Endodermal cell (in vitro differentiated cells): ENCODE results near the gene RAP2A. TPM values are rescaled to one million over a fixed set of nuclear protein-coding genes. Genes with fewer than 3 reads are reported as not detected.

Experiments
- DNase-seq: peaks from one replicate; pipeline ENCODE4 v3.0.0-alpha.2; 2017
- H3K27ac ChIP-seq: 2 replicates; pipeline ENCODE4 v1.5.1; 2013; ENCODE audit warnings: mild to moderate bottlenecking, low read depth, low read length, moderate library complexity
- H3K27me3 ChIP-seq: 2 replicates; pipeline ENCODE4 v1.6.1; 2013; ENCODE audit warnings: mild to moderate bottlenecking, low read length, moderate library complexity; ENCODE audit not compliant: insufficient read depth, control insufficient read depth, poor library complexity, severe bottlenecking
- H3K36me3 ChIP-seq: 2 replicates; pipeline ENCODE4 v1.7.0; 2013; ENCODE audit warnings: mild to moderate bottlenecking, low read length, moderate library complexity; ENCODE audit not compliant: control insufficient read depth, insufficient read depth
- H3K4me1 ChIP-seq: one replicate; pipeline ENCODE4 v1.7.0; 2013; ENCODE audit warnings: low read length; ENCODE audit not compliant: control insufficient read depth, insufficient read depth
- H3K4me3 ChIP-seq: 2 replicates; pipeline ENCODE4 v1.5.1; 2013; ENCODE audit warnings: mild to moderate bottlenecking, low read length, moderate library complexity
- H3K9ac ChIP-seq: 2 replicates; pipeline ENCODE4 v1.6.1; 2013; ENCODE audit warnings: mild to moderate bottlenecking, low read length, moderate library complexity; ENCODE audit not compliant: poor library complexity, severe bottlenecking; ENCODE audit errors: extremely low read depth
- H3K9me3 ChIP-seq: 2 replicates; pipeline ENCODE4 v1.6.1; 2013; ENCODE audit warnings: mild to moderate bottlenecking, low read length, moderate library complexity; ENCODE audit not compliant: control insufficient read depth
- H3K27ac Mint-ChIP-seq: 2 replicates; pipeline ENCODE4 v1.8.0; 2020; ENCODE audit warnings: mixed read lengths
- H3K27me3 Mint-ChIP-seq: 2 replicates; pipeline ENCODE4 v1.8.0; 2021; ENCODE audit warnings: mild to moderate bottlenecking, mixed read lengths; ENCODE audit not compliant: insufficient read depth
- H3K36me3 Mint-ChIP-seq: 2 replicates; pipeline ENCODE4 v1.8.0; 2020; ENCODE audit warnings: low read depth, mixed read lengths
- H3K4me1 Mint-ChIP-seq: 2 replicates; pipeline ENCODE4 v1.8.0; 2020; ENCODE audit warnings: mixed read lengths
- H3K4me3 Mint-ChIP-seq: 2 replicates; pipeline ENCODE4 v1.8.0; 2020; ENCODE audit warnings: mild to moderate bottlenecking, moderate library complexity, mixed read lengths
- H3K9me3 Mint-ChIP-seq: 2 replicates; pipeline ENCODE4 v1.8.0; 2020; ENCODE audit warnings: mild to moderate bottlenecking, mixed read lengths
- CTCF ChIP-seq: fragments of 200-600 bp; sonication (generic); conservative IDR thresholded peaks from 2 replicates; pipeline ENCODE4 v1.5.0; 2021; ENCODE audit warnings: antibody characterized with exemption, mild to moderate bottlenecking
- WGBS, 2 experiments: methylation state at CpG; one replicate each; pipeline versions ENCODE4 v1.1.5 to v1.1.7; 2013; ENCODE audit warnings: missing lambda C conversion rate in 2 of 2, mixed read lengths in 1 of 2; ENCODE audit not compliant: insufficient coverage in 1 of 2, insufficient read length in 1 of 2; 5-methylcytosine and 5-hydroxymethylcytosine counted together
- total RNA-seq, 2 donors: library from RNA; stranded (reverse); fragmentation: NEBNext Ultra II Directional in 1 of 2; extraction: Animal tissue kit (Norgen Biotek cat#: 25700) in 1 of 2; gene quantifications; 2 replicates in 1 of 2; 3 replicates in 1 of 2; pipeline ENCODE4 v1.2.1, GENCODE V29; 2021

The RAP2A gene
- total RNA-seq, 2 donors from 2014 or later: 76.7 to 83.9 TPM

- no peak for TF ChIP-seq CTCF
- H3K4me1 Mint-ChIP-seq: peaks cover 10% of the 10 kb centered on the region
- no peak for DNase-seq
- no peaks in the 10 kb centered on the region for H3K27me3 Mint-ChIP-seq
- Histone ChIP-seq H3K27ac (no peak overlapping the region), H3K36me3 (no peaks in the 10 kb centered on the region), H3K4me3 (no peak overlapping the region), H3K4me1 (no peaks in the 10 kb centered on the region), H3K9ac (no peak overlapping the region), H3K9me3 (peaks cover 6% of the 10 kb centered on the region), H3K27me3 (no peaks in the 10 kb centered on the region)
- no peaks in the 10 kb centered on the region for H3K9me3 Mint-ChIP-seq
- H3K4me3 Mint-ChIP-seq: no peak overlapping the region
- no peak overlapping the region for H3K27ac Mint-ChIP-seq
- no peaks in the 10 kb centered on the region for H3K36me3 Mint-ChIP-seq
- WGBS, 2 experiments: 91 to 97% methylated on average over 3 to 4 of the region's 4 CpGs
Measured at GRCh38 chr13:97430296-97430695, 3.7 kb upstream of the RAP2A start.

GRCh38 chr13:97431171-97431764 is 2.7 kb upstream of the RAP2A start:
- Histone ChIP-seq H3K27me3 (no peaks in the 10 kb centered on the region), H3K27ac (no peak overlapping the region), H3K36me3 (peaks cover 5% of the 10 kb centered on the region), H3K9me3 (no peaks in the 10 kb centered on the region), H3K4me3 (no peak overlapping the region), H3K9ac (no peak overlapping the region), H3K4me1 (no peaks in the 10 kb centered on the region)
- Mint-ChIP-seq H3K27ac (no peak overlapping the region), H3K4me1 (peaks cover 13% of the 10 kb centered on the region), H3K4me3 (no peak overlapping the region), H3K36me3 (peaks cover 3% of the 10 kb centered on the region), H3K27me3 (no peaks in the 10 kb centered on the region), H3K9me3 (no peaks in the 10 kb centered on the region)
- DNase-seq: no peak
- 75 to 91% methylated on average over 4 of the region's 4 CpGs for WGBS, 2 experiments
- TF ChIP-seq CTCF: no peak

DNA sequence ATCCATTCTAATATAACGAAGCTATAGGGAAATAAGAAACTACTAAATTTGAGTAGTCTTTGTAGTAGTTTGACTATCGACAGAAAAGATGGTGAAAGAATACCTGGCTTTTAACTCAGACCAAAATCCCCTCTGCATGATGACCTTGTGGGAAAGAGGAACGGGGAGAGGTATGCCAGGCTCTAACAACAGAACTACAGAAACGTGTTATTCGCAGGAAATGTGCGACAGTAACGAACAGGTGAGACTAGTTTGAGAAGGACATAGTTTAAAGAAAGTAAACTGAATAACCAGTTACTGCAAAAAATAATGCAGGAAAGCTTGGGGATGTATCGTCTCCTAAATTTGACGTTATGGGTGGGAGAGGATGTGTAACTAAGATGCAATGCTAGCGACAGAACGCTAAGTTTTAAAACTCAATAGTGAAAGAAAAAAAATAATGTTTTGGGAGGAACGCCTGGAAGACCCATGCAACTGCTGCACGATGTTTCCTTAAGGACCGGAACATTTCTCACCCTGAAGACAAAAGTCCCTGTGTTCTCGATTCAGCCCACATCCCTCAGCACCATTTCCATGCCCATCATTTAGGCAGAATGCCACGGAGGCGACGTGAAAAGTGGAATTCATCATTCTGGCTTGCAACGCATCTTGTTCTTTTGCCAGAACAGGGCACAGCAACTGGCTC is 1.6 kb upstream of the RAP2A start:
- no peaks in the 10 kb centered on the region for H3K27me3 Mint-ChIP-seq

More for the DNA sequence above, 1.6 kb upstream of the RAP2A start:
- H3K9ac ChIP-seq: no peak overlapping the region
- 61 to 78% methylated on average over 15 to 18 of the region's 19 CpGs for WGBS, 2 experiments
- H3K4me3 Mint-ChIP-seq: peak overlapping the region; percentile 83
- peak overlapping the region; percentile 94 for H3K27ac Mint-ChIP-seq
- H3K36me3 Mint-ChIP-seq: peaks cover 9% of the 10 kb centered on the region
- peaks cover 10% of the 10 kb centered on the region for H3K36me3 ChIP-seq
- no peaks in the 10 kb centered on the region for H3K27me3 ChIP-seq
- H3K9me3 ChIP-seq: no peaks in the 10 kb centered on the region
- H3K27ac ChIP-seq: peak overlapping the region; percentile 19
- H3K4me1 ChIP-seq: no peaks in the 10 kb centered on the region
- H3K4me1 Mint-ChIP-seq: peaks cover 20% of the 10 kb centered on the region
- H3K9me3 Mint-ChIP-seq: no peaks in the 10 kb centered on the region
- DNase-seq: no peak
- no peak for TF ChIP-seq CTCF
- peak overlapping the region; percentile 97 for H3K4me3 ChIP-seq
